RCC 7860 (cell line): Measurements from ENCODE around the gene CPA2.
"Not testable (repeated sequence)": the region's sequence is repeated elsewhere in the genome, so short reads cannot be mapped to it uniquely, and the experiment has no call there.

Experiments
- DNase-seq: peaks from one replicate; pipeline ENCODE4 v3.0.0-alpha.2; 2015; ENCODE audit warnings: low spot score
- FAIRE-seq: peaks from 2 replicates; lab custom pipeline; 2012; peaks lifted over from hg19 to GRCh38; lab: Jason Lieb, UNC

CPA2 gene

GRCh38 chr7:130249626-130250025, 17.0 kb upstream of the CPA2 start:
- FAIRE-seq, DNase-seq: not testable (repeated sequence)

- DNase-seq (no peak), FAIRE-seq (no peak)
These were observed 12.1 kb upstream of the CPA2 start for GRCh38 chr7:130254555-130254954.

GRCh38 chr7:130256704-130257103, 10.0 kb upstream of the CPA2 start:
- FAIRE-seq (no peak), DNase-seq (no peak)

- FAIRE-seq (no peak), DNase-seq (no peak)
These were observed 8.1 kb upstream of the CPA2 start for GRCh38 chr7:130258494-130259078.

- no peak for DNase-seq
- no peak for FAIRE-seq
These were observed 4.2 kb upstream of the CPA2 start for GRCh38 chr7:130262448-130262847.

GRCh38 chr7:130263130-130263529, 3.5 kb upstream of the CPA2 start:
- DNase-seq (no peak), FAIRE-seq (no peak)

GRCh38 chr7:130266961-130267321, 278 bp downstream of the CPA2 start:
- DNase-seq (no peak), FAIRE-seq (no peak)

- FAIRE-seq, result no peak
- no peak for DNase-seq
These were observed 2.0 kb downstream of the CPA2 start for GRCh38 chr7:130268463-130269317.

GRCh38 chr7:130269318-130269694, 2.6 kb downstream of the CPA2 start:
- FAIRE-seq (no peak), DNase-seq (no peak)

GRCh38 chr7:130270947-130271800, 4.5 kb downstream of the CPA2 start:
- DNase-seq (no peak), FAIRE-seq (no peak)

- FAIRE-seq (no peak), DNase-seq (no peak)
These were observed 5.9 kb downstream of the CPA2 start for GRCh38 chr7:130272381-130273080.

- no peak for FAIRE-seq
- DNase-seq, result no peak
These were observed 6.6 kb downstream of the CPA2 start for GRCh38 chr7:130273081-130273932.

- no peak for DNase-seq
- FAIRE-seq, result no peak
These were observed 7.2 kb downstream of the CPA2 start for GRCh38 chr7:130273933-130274255.

GRCh38 chr7:130274296-130274695, 7.6 kb downstream of the CPA2 start:
- no peak for FAIRE-seq
- DNase-seq, result no peak

- no peak for FAIRE-seq
- no peak for DNase-seq
These were observed 8.4 kb downstream of the CPA2 start for GRCh38 chr7:130274983-130275591.

- FAIRE-seq (no peak), DNase-seq (no peak)
These were observed 9.2 kb downstream of the CPA2 start for GRCh38 chr7:130275826-130276297.

- DNase-seq (no peak), FAIRE-seq (no peak)
These were observed 10.4 kb downstream of the CPA2 start for GRCh38 chr7:130276796-130277762.

- DNase-seq (no peak), FAIRE-seq (no peak)
These were observed 11.3 kb downstream of the CPA2 start for GRCh38 chr7:130277763-130278643.
